Thoracic aorta (tissue), 2 donors: Measurements from ENCODE around the gene OARD1. TPM values are rescaled to one million over a fixed set of nuclear protein-coding genes. Genes with fewer than 3 reads are reported as not detected.
"Not testable (repeated sequence)": the region's sequence is repeated elsewhere in the genome, so short reads cannot be mapped to it uniquely, and the experiment has no call there.

ENCODE experiments used
- ATAC-seq: fragments of 150-250 bp; one replicate; pipeline ENCODE4 v1.8.0; 2017; ENCODE audit warnings: low read depth; ENCODE audit not compliant: insufficient number of reproducible peaks, low FRiP score
- DNase-seq: peaks from one replicate; pipeline ENCODE4 v3.0.0-alpha.2; 2020; ENCODE audit warnings: low spot score
- H3K27ac ChIP-seq, 2 donors: fragments of 200-600 bp; sonication (generic); 1 replicate in 1 of 2; 2 replicates in 1 of 2; pipeline ENCODE4 v1.5.1; 2016; ENCODE audit warnings: mild to moderate bottlenecking in 2 of 2, moderate library complexity in 2 of 2
- H3K27me3 ChIP-seq: fragments of 200-600 bp; sonication (generic); replicated peaks from 2 replicates; pipeline ENCODE4 v1.6.0; 2016; ENCODE audit warnings: mild to moderate bottlenecking; ENCODE audit not compliant: insufficient read depth
- H3K36me3 ChIP-seq: fragments of 200-600 bp; sonication (generic); one replicate; pipeline ENCODE4 v1.5.1; 2016
- H3K4me1 ChIP-seq, 2 donors: fragments of 200-600 bp; sonication (generic); 1 replicate in 1 of 2; 2 replicates in 1 of 2; pipeline versions ENCODE4 v1.5.1 to v1.6.0; 2016; ENCODE audit warnings: low read depth in 2 of 2, mild to moderate bottlenecking in 1 of 2; ENCODE audit not compliant: control insufficient read depth in 1 of 2
- H3K4me3 ChIP-seq: fragments of 200-600 bp; sonication (generic); 2 replicates; pipeline ENCODE4 v1.5.1; 2016; ENCODE audit warnings: mild to moderate bottlenecking
- H3K9me3 ChIP-seq: fragments of 200-600 bp; sonication (generic); 2 replicates; pipeline ENCODE4 v1.5.1; 2016
- CTCF ChIP-seq: fragments of 200-600 bp; sonication (generic); IDR thresholded peaks from one replicate; pipeline ENCODE4 v1.5.1; 2019; ENCODE audit warnings: antibody characterized with exemption
- total RNA-seq, 2 donors: library from RNA; depleted of rRNA; stranded (reverse); fragments of >200 nt; gene quantifications; one replicate each; pipeline versions ENCODE4 v1.1.0 to v1.2.3, GENCODE V29; 2016

OARD1 gene
- 10 to 100 TPM in 1 of 2 donors, 1 to 10 TPM in 1; 3.1 to 15.0 TPM for total RNA-seq

- DNase-seq = peak; percentile 94
- H3K27me3 ChIP-seq = no peaks in the 10 kb centered on the region
Measured at GRCh38 chr6:41071923-41072835, at the start of gene OARD1. Gene OARD1 (minus strand): TSS chr6:41072356. CDS start chr6:41071634, 722 bp downstream.

DNA sequence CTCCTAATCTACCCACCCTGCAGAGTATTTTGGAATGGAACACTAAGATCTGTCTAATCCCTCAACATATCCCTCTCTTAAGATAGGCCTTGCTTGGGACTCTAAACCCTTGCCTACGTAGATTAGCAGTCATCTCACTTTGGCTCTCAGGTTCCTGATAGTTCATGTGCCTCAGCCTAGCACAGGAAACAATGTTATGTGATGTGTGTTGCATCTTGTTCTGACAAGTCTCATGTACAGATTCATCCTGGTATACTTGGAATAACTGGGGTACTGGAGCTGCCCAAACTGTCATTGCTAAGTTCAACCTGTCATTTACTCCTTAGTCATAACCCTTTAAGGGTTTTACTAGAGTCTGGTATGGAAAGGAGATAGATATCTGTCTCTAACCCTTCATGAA, 47.9 kb upstream of the OARD1 start:
- Histone ChIP-seq H3K27me3 (no peaks in the 10 kb centered on the region), H3K27ac (no peak overlapping the region), H3K36me3 (peaks cover 7% of the 10 kb centered on the region), H3K4me1 (no peaks in the 10 kb centered on the region), H3K4me3 (no peak overlapping the region), H3K9me3 (no peaks in the 10 kb centered on the region)
- DNase-seq = no peak
- no peak for TF ChIP-seq CTCF
- ATAC-seq = no peak

More at GRCh38 chr6:41071923-41072835, at the start of gene OARD1:
- Histone ChIP-seq H3K4me1 (peaks cover 15 to 36% of the 10 kb centered on the region in 2 donors), H3K36me3 (no peaks in the 10 kb centered on the region), H3K9me3 (no peaks in the 10 kb centered on the region), H3K4me3 (peak within 1 kb of the TSS; percentile 83), H3K27ac (peak within 1 kb of the TSS; percentile 97 to 98)
- no peak for TF ChIP-seq CTCF
- ATAC-seq = peak; percentile 95

GRCh38 chr6:41119508-41119907, 47.4 kb upstream of the OARD1 start:
- Histone ChIP-seq H3K9me3 (no peaks in the 10 kb centered on the region), H3K27me3 (no peaks in the 10 kb centered on the region), H3K4me3 (no peak overlapping the region), H3K4me1 (no peaks in the 10 kb centered on the region), H3K27ac (no peak overlapping the region), H3K36me3 (peaks cover 7% of the 10 kb centered on the region)
- DNase-seq (no peak), ATAC-seq (no peak)
- TF ChIP-seq CTCF = no peak

DNA sequence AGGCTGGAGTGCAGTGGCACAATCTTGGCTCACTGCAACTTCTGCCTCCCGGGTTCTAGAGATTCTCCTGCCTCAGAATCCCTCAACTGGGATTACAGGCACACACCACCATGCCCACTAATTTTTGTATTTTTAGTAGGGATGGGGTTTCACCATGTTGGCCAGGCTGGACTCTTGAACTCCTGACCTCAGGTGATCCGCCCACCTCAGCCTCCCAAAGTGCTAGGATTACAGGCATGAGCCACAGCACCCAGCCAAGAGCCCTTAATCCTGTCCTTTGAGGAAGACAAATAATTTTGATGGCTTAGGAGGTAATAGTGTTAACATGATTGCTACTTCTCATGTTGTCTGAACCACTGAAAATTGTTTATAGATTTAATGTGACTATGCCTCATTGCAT, 42.9 kb upstream of the OARD1 start:
- H3K27me3 ChIP-seq, ATAC-seq, H3K4me1 ChIP-seq, H3K4me3 ChIP-seq, DNase-seq, H3K27ac ChIP-seq, H3K9me3 ChIP-seq, H3K36me3 ChIP-seq: not testable (repeated sequence)

DNA sequence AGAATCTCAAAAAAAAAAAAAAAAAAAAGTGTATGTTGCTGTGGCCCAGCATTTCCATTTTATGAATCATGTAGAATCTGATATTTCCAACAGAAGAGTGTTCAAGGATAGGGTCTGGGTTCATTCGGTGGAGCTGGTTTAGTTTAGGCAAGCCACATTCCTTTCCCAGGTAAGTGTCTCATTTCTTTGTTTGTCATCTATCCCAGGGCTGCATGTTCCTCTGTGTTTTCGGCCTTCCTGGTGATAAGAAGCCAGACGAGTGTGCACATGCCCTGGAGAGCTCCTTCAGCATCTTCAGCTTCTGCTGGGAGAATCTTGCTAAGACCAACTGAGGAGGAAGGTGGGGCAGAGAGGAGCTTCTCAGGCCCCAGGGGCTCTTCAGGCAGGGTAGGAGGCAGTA, 38.9 kb upstream of the OARD1 start:
- DNase-seq (no peak), ATAC-seq (no peak)
- Histone ChIP-seq H3K27ac (no peak overlapping the region), H3K36me3 (no peaks in the 10 kb centered on the region), H3K27me3 (no peaks in the 10 kb centered on the region), H3K4me3 (no peak overlapping the region), H3K4me1 (no peaks in the 10 kb centered on the region), H3K9me3 (no peaks in the 10 kb centered on the region)
- no peak for TF ChIP-seq CTCF
